H1 (cell line): ENCODE results near the gene ASS1.

Experiments used
- EP300 ChIP-seq, 2 experiments: IDR thresholded peaks; 1 replicate in 1 of 2; 2 replicates in 1 of 2; pipeline ENCODE4 v1.6.1; 2011 to 2012; ENCODE audit warnings: low read depth in 2 of 2, low read length in 2 of 2, mild to moderate bottlenecking in 2 of 2, borderline replicate concordance in 1 of 2, inconsistent platforms in 1 of 2, moderate library complexity in 1 of 2
- EZH2 ChIP-seq: fragments of 200-600 bp; sonication (generic); IDR thresholded peaks from 2 replicates; pipeline ENCODE4 v1.7.1; 2012; ENCODE audit warnings: low read depth, mild to moderate bottlenecking, moderate library complexity, low read length, inconsistent platforms; ENCODE audit not compliant: severe bottlenecking
- JUND ChIP-seq: IDR thresholded peaks from 2 replicates; pipeline ENCODE4 v1.6.1; 2011; ENCODE audit warnings: mild to moderate bottlenecking, improper control_type of control experiment, low read length
- KDM1A ChIP-seq: fragments of 200-600, 300-600 bp; sonication (generic); IDR thresholded peaks from 2 replicates; pipeline ENCODE4 v1.7.1; 2016; ENCODE audit warnings: mild to moderate bottlenecking, low read length, borderline replicate concordance
- POLR2A ChIP-seq, 2 experiments: IDR thresholded peaks; 1 replicate in 1 of 2; 2 replicates in 1 of 2; pipeline ENCODE4 v1.6.1; 2011; ENCODE audit warnings: low read depth in 2 of 2, low read length in 2 of 2, mild to moderate bottlenecking in 2 of 2; ENCODE audit errors: control extremely low read depth in 1 of 2
- POLR2AphosphoS5 ChIP-seq: IDR thresholded peaks from 2 replicates; pipeline ENCODE4 v1.6.1; 2011; ENCODE audit warnings: low read depth, low read length
- RFX5 ChIP-seq: IDR thresholded peaks from 2 replicates; pipeline ENCODE4 v1.6.1; 2011; ENCODE audit warnings: low read depth, low read length, improper control_type of control experiment, borderline replicate concordance
- SIN3A ChIP-seq, 2 experiments: IDR thresholded peaks in 1 of 2; conservative IDR thresholded peaks in 1 of 2; 2 replicates each; pipeline ENCODE4 v1.6.1; 2011 to 2012; ENCODE audit warnings: low read length in 2 of 2, improper control_type of control experiment in 1 of 2, low read depth in 1 of 2, mild to moderate bottlenecking in 1 of 2
- TAF1 ChIP-seq: IDR thresholded peaks from 2 replicates; pipeline ENCODE4 v1.6.1; 2011; ENCODE audit warnings: mild to moderate bottlenecking, low read depth, low read length
- ZNF274 ChIP-seq: IDR thresholded peaks from 2 replicates; pipeline ENCODE4 v1.7.0; 2012; ENCODE audit warnings: low read length, borderline replicate concordance; ENCODE audit errors: extremely low read depth
- TF ChIP-seq, protein P1 (sequence below), 3 experiments: IDR thresholded peaks; 1 replicate in 2 of 3; 2 replicates in 1 of 3; pipeline versions ENCODE4 v1.5.1 to v1.6.1; 2011; ENCODE audit warnings: low read length in 3 of 3, mild to moderate bottlenecking in 3 of 3, inconsistent platforms in 2 of 3, low read depth in 1 of 3, moderate library complexity in 1 of 3; ENCODE audit not compliant: insufficient read depth in 1 of 3; ENCODE audit errors: control extremely low read depth in 1 of 3
- TF ChIP-seq, protein P2 (sequence below): IDR thresholded peaks from 2 replicates; pipeline ENCODE4 v1.6.1; 2012; ENCODE audit warnings: inconsistent platforms
- TF ChIP-seq, protein P3 (sequence below): IDR thresholded peaks from 2 replicates; pipeline ENCODE4 v1.6.1; 2011; ENCODE audit warnings: low read depth, mild to moderate bottlenecking, low read length; ENCODE audit not compliant: insufficient read depth

DNA sequence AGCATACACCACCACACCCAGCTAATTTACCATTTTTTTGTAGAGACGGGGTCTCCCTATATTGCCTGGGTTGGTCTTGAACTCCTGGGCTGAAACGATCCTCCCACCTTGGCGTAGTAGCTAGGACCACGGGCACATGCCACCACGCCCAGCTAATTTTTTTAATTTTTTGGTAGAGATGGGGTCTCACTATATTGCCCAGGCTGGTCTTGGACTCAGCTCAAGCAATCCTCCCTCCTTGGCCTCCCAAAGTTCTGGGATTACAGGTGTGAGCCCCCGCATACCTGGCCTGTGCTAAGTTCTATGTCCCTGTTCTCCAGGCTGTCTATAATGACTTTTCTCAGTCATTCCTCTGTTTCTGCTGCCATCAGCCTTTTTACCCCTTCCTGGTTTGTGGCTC lies 41.3 kb downstream of the ASS1 start:
- no peak for TF ChIP-seq EP300 (IDR thresholded peaks at IDR 0.05; ENCODE audit: borderline replicate concordance in 1 of 2, low read depth in 2 of 2, low read length in 2 of 2)
- TF ChIP-seq, protein P1, sequence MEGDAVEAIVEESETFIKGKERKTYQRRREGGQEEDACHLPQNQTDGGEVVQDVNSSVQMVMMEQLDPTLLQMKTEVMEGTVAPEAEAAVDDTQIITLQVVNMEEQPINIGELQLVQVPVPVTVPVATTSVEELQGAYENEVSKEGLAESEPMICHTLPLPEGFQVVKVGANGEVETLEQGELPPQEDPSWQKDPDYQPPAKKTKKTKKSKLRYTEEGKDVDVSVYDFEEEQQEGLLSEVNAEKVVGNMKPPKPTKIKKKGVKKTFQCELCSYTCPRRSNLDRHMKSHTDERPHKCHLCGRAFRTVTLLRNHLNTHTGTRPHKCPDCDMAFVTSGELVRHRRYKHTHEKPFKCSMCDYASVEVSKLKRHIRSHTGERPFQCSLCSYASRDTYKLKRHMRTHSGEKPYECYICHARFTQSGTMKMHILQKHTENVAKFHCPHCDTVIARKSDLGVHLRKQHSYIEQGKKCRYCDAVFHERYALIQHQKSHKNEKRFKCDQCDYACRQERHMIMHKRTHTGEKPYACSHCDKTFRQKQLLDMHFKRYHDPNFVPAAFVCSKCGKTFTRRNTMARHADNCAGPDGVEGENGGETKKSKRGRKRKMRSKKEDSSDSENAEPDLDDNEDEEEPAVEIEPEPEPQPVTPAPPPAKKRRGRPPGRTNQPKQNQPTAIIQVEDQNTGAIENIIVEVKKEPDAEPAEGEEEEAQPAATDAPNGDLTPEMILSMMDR (IDR thresholded peaks at IDR 0.05; ENCODE audit: control extremely low read depth in 1 of 3, insufficient read depth in 1 of 3, low read depth in 1 of 3, low read length in 3 of 3), result no peak
- TF ChIP-seq POLR2A (IDR thresholded peaks at IDR 0.05; ENCODE audit: control extremely low read depth in 1 of 2, low read depth in 2 of 2, low read length in 2 of 2), result no peak
- no peak for TF ChIP-seq POLR2AphosphoS5
- TF ChIP-seq KDM1A, result no peak
- TF ChIP-seq SIN3A (conservative IDR thresholded peaks at IDR 0.05 in 1 of 2, IDR thresholded peaks at IDR 0.05 in 1 of 2; ENCODE audit: low read depth in 1 of 2, low read length in 2 of 2), result no peak
- no peak for TF ChIP-seq ZNF274
- no peak for TF ChIP-seq JUND
- TF ChIP-seq, protein P2, sequence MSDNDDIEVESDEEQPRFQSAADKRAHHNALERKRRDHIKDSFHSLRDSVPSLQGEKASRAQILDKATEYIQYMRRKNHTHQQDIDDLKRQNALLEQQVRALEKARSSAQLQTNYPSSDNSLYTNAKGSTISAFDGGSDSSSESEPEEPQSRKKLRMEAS, result no peak
- TF ChIP-seq EZH2, result no peak
- no peak for TF ChIP-seq RFX5
- TF ChIP-seq, protein P3, sequence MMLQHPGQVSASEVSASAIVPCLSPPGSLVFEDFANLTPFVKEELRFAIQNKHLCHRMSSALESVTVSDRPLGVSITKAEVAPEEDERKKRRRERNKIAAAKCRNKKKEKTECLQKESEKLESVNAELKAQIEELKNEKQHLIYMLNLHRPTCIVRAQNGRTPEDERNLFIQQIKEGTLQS, result no peak
- no peak for TF ChIP-seq TAF1
